Astrocyte (in vitro differentiated cells and primary cell): ENCODE results near the gene ACSF3.

Experiments used
- EZH2 ChIP-seq: IDR thresholded peaks from 2 replicates; pipeline ENCODE4 v1.6.1; 2012; ENCODE audit warnings: mild to moderate bottlenecking, low read length, inconsistent platforms; ENCODE audit not compliant: insufficient read depth
- TF ChIP-seq, protein P1 (sequence below): IDR thresholded peaks from 2 replicates; pipeline ENCODE4 v1.5.1; 2011; ENCODE audit warnings: low read depth, mild to moderate bottlenecking, inconsistent platforms, low read length, moderate library complexity; ENCODE audit not compliant: insufficient read depth

DNA sequence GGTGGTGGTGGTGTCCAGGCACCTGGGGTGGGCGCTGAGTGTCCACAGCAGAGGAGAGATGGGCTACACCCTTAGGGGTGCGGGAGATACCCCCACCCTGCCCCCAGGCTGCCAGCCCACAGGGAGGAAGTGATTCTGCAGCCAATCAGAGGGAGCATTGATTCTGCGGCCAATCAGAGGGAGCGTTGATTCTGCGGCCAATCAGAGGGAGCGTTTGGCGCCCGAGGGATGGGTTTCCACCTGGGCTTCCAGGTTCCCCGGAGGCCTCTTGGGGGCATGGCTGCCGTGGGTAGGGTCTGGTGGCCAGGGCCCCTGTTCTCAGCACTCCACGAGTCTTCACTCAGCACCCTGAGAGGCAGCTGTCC lies 28.2 kb upstream of the ACSF3 start:
- TF ChIP-seq, protein P1, sequence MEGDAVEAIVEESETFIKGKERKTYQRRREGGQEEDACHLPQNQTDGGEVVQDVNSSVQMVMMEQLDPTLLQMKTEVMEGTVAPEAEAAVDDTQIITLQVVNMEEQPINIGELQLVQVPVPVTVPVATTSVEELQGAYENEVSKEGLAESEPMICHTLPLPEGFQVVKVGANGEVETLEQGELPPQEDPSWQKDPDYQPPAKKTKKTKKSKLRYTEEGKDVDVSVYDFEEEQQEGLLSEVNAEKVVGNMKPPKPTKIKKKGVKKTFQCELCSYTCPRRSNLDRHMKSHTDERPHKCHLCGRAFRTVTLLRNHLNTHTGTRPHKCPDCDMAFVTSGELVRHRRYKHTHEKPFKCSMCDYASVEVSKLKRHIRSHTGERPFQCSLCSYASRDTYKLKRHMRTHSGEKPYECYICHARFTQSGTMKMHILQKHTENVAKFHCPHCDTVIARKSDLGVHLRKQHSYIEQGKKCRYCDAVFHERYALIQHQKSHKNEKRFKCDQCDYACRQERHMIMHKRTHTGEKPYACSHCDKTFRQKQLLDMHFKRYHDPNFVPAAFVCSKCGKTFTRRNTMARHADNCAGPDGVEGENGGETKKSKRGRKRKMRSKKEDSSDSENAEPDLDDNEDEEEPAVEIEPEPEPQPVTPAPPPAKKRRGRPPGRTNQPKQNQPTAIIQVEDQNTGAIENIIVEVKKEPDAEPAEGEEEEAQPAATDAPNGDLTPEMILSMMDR, result no peak
- TF ChIP-seq EZH2, result no peak
